CD4-positive, alpha-beta memory T cell (primary cell): ENCODE measurements around the gene POP4. TPM values are rescaled to one million over a fixed set of nuclear protein-coding genes. Genes with fewer than 3 reads are reported as not detected.

Source experiments
- CTCF ChIA-PET: fragments of 350-600 bp; sonication (Branson Sonifier 250); formaldehyde crosslinking; loops from one replicate; lab custom pipeline; 2021; ENCODE audit warnings: inconsistent platforms; ENCODE audit not compliant: partially characterized antibody; lab: Charles Lee
- POLR2A ChIA-PET: fragments of 350-600 bp; sonication (Branson Sonifier 250); formaldehyde crosslinking; loops from one replicate; lab custom pipeline; 2021; ENCODE audit not compliant: partially characterized antibody; lab: Charles Lee
- DNase-seq, 5 donors: peaks; one replicate each; pipeline versions ENCODE4 v3.0.0 to v3.0.0-alpha.2; 2020 to 2022; ENCODE audit warnings: mixed read lengths in 1 of 5
- H3K27ac ChIP-seq: one replicate; pipeline ENCODE4 v1.7.0; 2013; ENCODE audit warnings: low read depth, low read length
- H3K27me3 ChIP-seq: 2 replicates; pipeline ENCODE4 v1.7.0; 2013; ENCODE audit warnings: mild to moderate bottlenecking, low read length, moderate library complexity; ENCODE audit not compliant: insufficient read depth
- H3K36me3 ChIP-seq: 2 replicates; pipeline ENCODE4 v1.7.0; 2013; ENCODE audit warnings: mild to moderate bottlenecking, low read length, moderate library complexity; ENCODE audit not compliant: insufficient read depth
- H3K4me1 ChIP-seq: 2 replicates; pipeline ENCODE4 v1.7.0; 2013; ENCODE audit warnings: mild to moderate bottlenecking, low read length, moderate library complexity; ENCODE audit not compliant: insufficient read depth
- H3K4me3 ChIP-seq, 2 donors: one replicate each; pipeline ENCODE4 v1.7.0; 2013; ENCODE audit warnings: low read length in 2 of 2, mild to moderate bottlenecking in 1 of 2
- H3K9me3 ChIP-seq, 2 donors: one replicate each; pipeline ENCODE4 v1.7.0; 2013; ENCODE audit warnings: low read length in 2 of 2, control low read depth in 1 of 2; ENCODE audit not compliant: control insufficient read depth in 1 of 2
- H3K27ac Mint-ChIP-seq, 7 donors: one replicate each; pipeline ENCODE4 v1.8.0; 2020 to 2021; ENCODE audit warnings: mixed read lengths in 7 of 7, mild to moderate bottlenecking in 6 of 7, inconsistent platforms in 3 of 7, moderate library complexity in 3 of 7
- H3K27me3 Mint-ChIP-seq, 2 donors: one replicate each; pipeline ENCODE4 v1.8.0; 2020 to 2021; ENCODE audit warnings: mixed read lengths in 2 of 2
- H3K36me3 Mint-ChIP-seq, 2 donors: one replicate each; pipeline ENCODE4 v1.8.0; 2020 to 2021; ENCODE audit warnings: mixed read lengths in 2 of 2, inconsistent platforms in 1 of 2, mild to moderate bottlenecking in 1 of 2
- H3K4me1 Mint-ChIP-seq, 4 donors: one replicate each; pipeline ENCODE4 v1.8.0; 2020 to 2021; ENCODE audit warnings: mixed read lengths in 4 of 4, mild to moderate bottlenecking in 1 of 4
- H3K4me3 Mint-ChIP-seq, 8 donors: one replicate each; pipeline ENCODE4 v1.8.0; 2020 to 2021; ENCODE audit warnings: mixed read lengths in 8 of 8, mild to moderate bottlenecking in 7 of 8, moderate library complexity in 6 of 8, inconsistent platforms in 3 of 8
- H3K9me3 Mint-ChIP-seq, 8 donors: one replicate each; pipeline ENCODE4 v1.8.0; 2020 to 2021; ENCODE audit warnings: mixed read lengths in 8 of 8, mild to moderate bottlenecking in 5 of 8, inconsistent platforms in 3 of 8, moderate library complexity in 1 of 8
- intact Hi-C: fragments of 100-400 bp; cut with micrococcal nuclease; formaldehyde crosslinking; loops from one replicate; pipeline ENCODE4 v1.15.1; 2023
- polyA plus RNA-seq, 2 donors: library from polyadenylated mRNA; unstranded; fragments of 300-500 nt; fragmentation: Illumina TruSeq; gene quantifications; one replicate each; pipeline ENCODE4 v1.2.3, GENCODE V29; 2021
- total RNA-seq, 2 experiments: library from RNA; stranded (reverse); gene quantifications; one replicate each; pipeline ENCODE4 v1.2.3, GENCODE V29; 2021

Gene POP4
- total and polyA plus RNA-seq, 4 experiments from 2014 or later = 54.1 to 189 (median 99.9) TPM

GRCh38 chr19:29650772-29651387 is 44.8 kb downstream of the POP4 start:
- intact Hi-C loops = no loop called here
- no peak overlapping the region for H3K4me3 Mint-ChIP-seq
- Histone ChIP-seq H3K4me3 (no peak overlapping the region), H3K4me1 (peaks cover 10% of the 10 kb centered on the region), H3K9me3 (no peaks in the 10 kb centered on the region), H3K27ac (no peak overlapping the region), H3K36me3 (no peaks in the 10 kb centered on the region), H3K27me3 (no peaks in the 10 kb centered on the region)
- no peaks in the 10 kb centered on the region for H3K36me3 Mint-ChIP-seq
- no peak for DNase-seq
- H3K27me3 Mint-ChIP-seq = peaks cover 0 to 2% of the 10 kb centered on the region in 2 donors
- H3K27ac Mint-ChIP-seq = no peak overlapping the region
- H3K4me1 Mint-ChIP-seq = peaks cover 8 to 18% (median 13%) of the 10 kb centered on the region in 4 donors
- CTCF ChIA-PET = interaction anchor here (0.9 to 2.1 kb wide), 2 partner anchors 17 to 41 kb away, joined by 3 to 4 read pairs; no protein-coding TSS in a partner anchor
- H3K9me3 Mint-ChIP-seq = no peaks in the 10 kb centered on the region
- POLR2A ChIA-PET = interaction anchor here (1.0 to 1.2 kb wide), 2 partner anchors 16 to 21 kb away, joined by 3 to 4 read pairs; no protein-coding TSS in a partner anchor

GRCh38 chr19:29651622-29652394 is 45.7 kb downstream of the POP4 start:
- Histone ChIP-seq H3K4me1 (peaks cover 6% of the 10 kb centered on the region), H3K27ac (no peak overlapping the region), H3K36me3 (no peaks in the 10 kb centered on the region), H3K4me3 (no peak overlapping the region), H3K27me3 (no peaks in the 10 kb centered on the region), H3K9me3 (no peaks in the 10 kb centered on the region)
- H3K27ac Mint-ChIP-seq = peak overlapping the region in 1 of 7 donors; percentile 19
- intact Hi-C loops = no loop called here
- H3K36me3 Mint-ChIP-seq = no peaks in the 10 kb centered on the region
- no peaks in the 10 kb centered on the region for H3K9me3 Mint-ChIP-seq
- H3K27me3 Mint-ChIP-seq = peaks cover 0 to 2% of the 10 kb centered on the region in 2 donors
- H3K4me3 Mint-ChIP-seq = peak overlapping the region in 1 of 8 donors; percentile 4
- H3K4me1 Mint-ChIP-seq = peaks cover 4 to 11% (median 8%) of the 10 kb centered on the region in 4 donors
- DNase-seq = no peak
- POLR2A ChIA-PET = interaction anchor here (1.2 to 1.3 kb wide), 2 partner anchors 14 to 15 kb away, joined by 4 to 5 read pairs; partner anchors contain the start of gene PLEKHF1
- CTCF ChIA-PET = interaction anchor here (1.0 to 2.1 kb wide), 3 partner anchors 15 to 42 kb away, joined by 3 to 4 read pairs (median 3); no protein-coding TSS in a partner anchor

- Mint-ChIP-seq H3K9me3 (no peaks in the 10 kb centered on the region), H3K27me3 (peaks cover 0 to 2% of the 10 kb centered on the region in 2 donors), H3K4me1 (peaks cover 4 to 11% (median 8%) of the 10 kb centered on the region in 4 donors), H3K27ac (no peak overlapping the region), H3K4me3 (no peak overlapping the region), H3K36me3 (no peaks in the 10 kb centered on the region)
- intact Hi-C loops = no loop called here
- no peak for DNase-seq
- ChIA-PET CTCF (no interaction called here), POLR2A (no interaction called here)
- no peak overlapping the region for H3K27ac ChIP-seq
- H3K4me1 ChIP-seq = peaks cover 6% of the 10 kb centered on the region
- H3K4me3 ChIP-seq = no peak overlapping the region
- H3K36me3 ChIP-seq = no peaks in the 10 kb centered on the region
- no peaks in the 10 kb centered on the region for H3K9me3 ChIP-seq
- H3K27me3 ChIP-seq = no peaks in the 10 kb centered on the region
Measured at GRCh38 chr19:29653398-29653797, 47.3 kb downstream of the POP4 start.

- no peak for DNase-seq
- intact Hi-C loops = no loop called here
- Mint-ChIP-seq H3K36me3 (no peaks in the 10 kb centered on the region), H3K4me3 (no peak overlapping the region), H3K27ac (no peak overlapping the region), H3K27me3 (peaks cover 0 to 2% of the 10 kb centered on the region in 2 donors), H3K4me1 (peaks cover 5 to 11% (median 8%) of the 10 kb centered on the region in 4 donors), H3K9me3 (no peaks in the 10 kb centered on the region)
- ChIA-PET POLR2A (no interaction called here), CTCF (no interaction called here)
- Histone ChIP-seq H3K27me3 (no peaks in the 10 kb centered on the region), H3K9me3 (no peaks in the 10 kb centered on the region), H3K36me3 (no peaks in the 10 kb centered on the region), H3K4me3 (no peak overlapping the region), H3K4me1 (peaks cover 6% of the 10 kb centered on the region), H3K27ac (no peak overlapping the region)
Measured at GRCh38 chr19:29655648-29656335, 49.7 kb downstream of the POP4 start.

GRCh38 chr19:29658221-29658991 is 52.3 kb downstream of the POP4 start:
- Histone ChIP-seq H3K4me3 (no peak overlapping the region), H3K36me3 (no peaks in the 10 kb centered on the region), H3K9me3 (no peaks in the 10 kb centered on the region), H3K27ac (no peak overlapping the region), H3K27me3 (no peaks in the 10 kb centered on the region), H3K4me1 (no peaks in the 10 kb centered on the region)
- no peak for DNase-seq
- Mint-ChIP-seq H3K27ac (peak overlapping the region in 1 of 7 donors; percentile 38), H3K36me3 (no peaks in the 10 kb centered on the region), H3K27me3 (no peaks in the 10 kb centered on the region), H3K4me1 (peaks cover 0 to 11% (median 4%) of the 10 kb centered on the region in 4 donors), H3K9me3 (peaks cover 0 to 1% (median 0%) of the 10 kb centered on the region in 8 donors), H3K4me3 (no peak overlapping the region)
- intact Hi-C loops = no loop called here
- CTCF ChIA-PET = interaction anchor here (0.6 to 1.6 kb wide), 2 partner anchors 10 to 36 kb away, joined by 3 to 5 read pairs; no protein-coding TSS in a partner anchor
- POLR2A ChIA-PET = interaction anchor here (1.5 kb wide), 1 partner anchor 10 kb away, joined by 4 read pairs; no protein-coding TSS in a partner anchor

- H3K4me1 ChIP-seq = peaks cover 7% of the 10 kb centered on the region
- Mint-ChIP-seq H3K27ac (peak overlapping the region in 2 of 7 donors; percentile 66 to 68), H3K9me3 (peaks cover 0 to 1% (median 0%) of the 10 kb centered on the region in 8 donors), H3K36me3 (no peaks in the 10 kb centered on the region), H3K27me3 (no peaks in the 10 kb centered on the region), H3K4me1 (peaks cover 4 to 17% (median 6%) of the 10 kb centered on the region in 4 donors), H3K4me3 (no peak overlapping the region)
- intact Hi-C loops = no loop called here
- peak in 1 of 5 donors; percentile 48 for DNase-seq
- no peaks in the 10 kb centered on the region for H3K27me3 ChIP-seq
- no peak overlapping the region for H3K27ac ChIP-seq
- POLR2A ChIA-PET = interaction anchor here (1.8 to 8.7 kb wide), 3 partner anchors 12 to 54 kb away, joined by 6 to 93 read pairs (median 16); partner anchors contain the start of gene POP4
- H3K4me3 ChIP-seq = no peak overlapping the region
- no peaks in the 10 kb centered on the region for H3K36me3 ChIP-seq
- CTCF ChIA-PET = interaction anchor here (3.2 to 10.1 kb wide), 3 partner anchors 12 to 54 kb away, joined by 18 to 158 read pairs (median 142); partner anchors contain the start of gene C19orf12
- no peaks in the 10 kb centered on the region for H3K9me3 ChIP-seq
Measured at GRCh38 chr19:29660835-29661234, 54.8 kb downstream of the POP4 start.
